Posterior cingulate gyrus (tissue), 11 donors: ENCODE data around the gene ERH.
"Not testable (repeated sequence)": the region's sequence is repeated elsewhere in the genome, so short reads cannot be mapped to it uniquely, and the experiment has no call there.

ENCODE experiments used
- DNase-seq, 10 donors: peaks; one replicate each; pipeline versions ENCODE4 v3.0.0 to v3.0.0-alpha.2; 2020 to 2021; ENCODE audit warnings: mixed read lengths in 3 of 10
- intact Hi-C: fragments of 100-400 bp; cut with DNase I; formaldehyde crosslinking; loops from one replicate; pipeline ENCODE4 v1.15.1; 2023

Gene ERH

GRCh38 chr14:69399750-69400149 lies 1.7 kb upstream of the ERH start:
- intact Hi-C loops: loop anchor here (5.0 kb wide), 2 partner anchors 207 to 368 kb away; partner anchors contain the start of genes EXD2 and SRSF5
- DNase-seq: no peak

GRCh38 chr14:69398818-69399210 lies 715 bp upstream of the ERH start:
- no peak for DNase-seq
- intact Hi-C loops: loop anchor here (5.0 kb wide), 2 partner anchors 207 to 368 kb away; partner anchors contain the start of genes EXD2 and SRSF5

GRCh38 chr14:69395929-69396328 lies 2.2 kb downstream of the ERH start:
- DNase-seq: no peak
- intact Hi-C loops: loop anchor here (5.0 kb wide), 2 partner anchors 204 to 371 kb away; partner anchors contain the start of genes EXD2 and SRSF5

GRCh38 chr14:69392481-69392880 lies 5.6 kb downstream of the ERH start:
- DNase-seq: no peak
- intact Hi-C loops: no loop called here

- intact Hi-C loops, DNase-seq: not testable (repeated sequence)
These were observed 6.7 kb downstream of the ERH start for GRCh38 chr14:69391400-69391799.

- intact Hi-C loops: no loop called here
- DNase-seq: no peak
These were observed 10.8 kb downstream of the ERH start for GRCh38 chr14:69387311-69387710.

- intact Hi-C loops: no loop called here
- DNase-seq: no peak
These were observed 19.8 kb downstream of the ERH start for GRCh38 chr14:69378274-69378673.

- intact Hi-C loops: no loop called here
- no peak for DNase-seq
These were observed 21.7 kb downstream of the ERH start for GRCh38 chr14:69376439-69376838.

GRCh38 chr14:69375722-69376121 lies 22.4 kb downstream of the ERH start:
- intact Hi-C loops: no loop called here
- no peak for DNase-seq

GRCh38 chr14:69375182-69375581 lies 22.9 kb downstream of the ERH start:
- DNase-seq: no peak
- intact Hi-C loops: no loop called here

GRCh38 chr14:69374235-69374634 lies 23.9 kb downstream of the ERH start:
- intact Hi-C loops: no loop called here
- DNase-seq: no peak

GRCh38 chr14:69373104-69373503 lies 25.0 kb downstream of the ERH start:
- DNase-seq: no peak
- intact Hi-C loops: no loop called here

- intact Hi-C loops: no loop called here
- DNase-seq: no peak
These were observed 26.0 kb downstream of the ERH start for GRCh38 chr14:69372146-69372545.

- intact Hi-C loops: no loop called here
- no peak for DNase-seq
These were observed 28.0 kb downstream of the ERH start for GRCh38 chr14:69370061-69370460.

GRCh38 chr14:69368381-69368780 lies 29.7 kb downstream of the ERH start:
- no peak for DNase-seq
- intact Hi-C loops: no loop called here

GRCh38 chr14:69366761-69367160 lies 31.3 kb downstream of the ERH start:
- no peak for DNase-seq
- intact Hi-C loops: no loop called here

GRCh38 chr14:69366069-69366468 lies 32.0 kb downstream of the ERH start:
- no peak for DNase-seq
- intact Hi-C loops: no loop called here

GRCh38 chr14:69364378-69364777 lies 33.7 kb downstream of the ERH start:
- intact Hi-C loops: no loop called here
- no peak for DNase-seq

GRCh38 chr14:69363964-69364363 lies 34.1 kb downstream of the ERH start:
- intact Hi-C loops: loop anchor here (2.0 kb wide), 1 partner anchor 121 kb away; no protein-coding TSS in a partner anchor
- DNase-seq: no peak

- DNase-seq: peak in 6 of 10 donors; percentile 34 to 93 (median 50)
- intact Hi-C loops: loop anchor here (2.0 kb wide), 1 partner anchor 120 kb away; no protein-coding TSS in a partner anchor
These were observed 35.0 kb downstream of the ERH start for GRCh38 chr14:69363055-69363454.

GRCh38 chr14:69360438-69361108 lies 37.5 kb downstream of the ERH start:
- no peak for DNase-seq
- intact Hi-C loops: no loop called here

GRCh38 chr14:69358966-69359365 lies 39.1 kb downstream of the ERH start:
- intact Hi-C loops: no loop called here
- peak in 1 of 10 donors; percentile 36 for DNase-seq
